Measurements from ENCODE around the gene ADGRF1.

Gene ADGRF1

GRCh38 chr6:47075168-47075567 lies 33.0 kb upstream of the ADGRF1 start:
- no peak for TF ChIP-seq MYC (IDR thresholded peaks at IDR 0.05; ENCODE audit: low read depth, low read length)
- TF ChIP-seq MAX (IDR thresholded peaks at IDR 0.05; ENCODE audit: low read depth, low read length): no peak
- no peak for TF ChIP-seq CTCF (IDR thresholded peaks at IDR 0.05; ENCODE audit: low read depth, low read length)
- TF ChIP-seq POLR2A (IDR thresholded peaks at IDR 0.05; ENCODE audit: extremely low read depth, insufficient read length): no peak
- no peak overlapping the region for H3K4me3 ChIP-seq (ENCODE audit: low read depth, low read length)
- no peak for DNase-seq (ENCODE audit: low read depth)

- DNase-seq (ENCODE audit: low read depth): no peak
- TF ChIP-seq MYC (IDR thresholded peaks at IDR 0.05; ENCODE audit: low read depth, low read length) (no peak), CTCF (IDR thresholded peaks at IDR 0.05; ENCODE audit: low read depth, low read length) (peak; percentile 34), MAX (IDR thresholded peaks at IDR 0.05; ENCODE audit: low read depth, low read length) (no peak), POLR2A (IDR thresholded peaks at IDR 0.05; ENCODE audit: extremely low read depth, insufficient read length) (no peak)
- H3K4me3 ChIP-seq (ENCODE audit: low read depth, low read length): no peak overlapping the region
These were observed 31.3 kb upstream of the ADGRF1 start for GRCh38 chr6:47073125-47074110.

- no peak for DNase-seq (ENCODE audit: low read depth)
- H3K4me3 ChIP-seq (ENCODE audit: low read depth, low read length): no peak overlapping the region
- TF ChIP-seq POLR2A (IDR thresholded peaks at IDR 0.05; ENCODE audit: extremely low read depth, insufficient read length) (no peak), MYC (IDR thresholded peaks at IDR 0.05; ENCODE audit: low read depth, low read length) (no peak), CTCF (IDR thresholded peaks at IDR 0.05; ENCODE audit: low read depth, low read length) (no peak), MAX (IDR thresholded peaks at IDR 0.05; ENCODE audit: low read depth, low read length) (no peak)
These were observed 30.5 kb upstream of the ADGRF1 start for GRCh38 chr6:47072667-47073066.

- H3K4me3 ChIP-seq (ENCODE audit: low read depth, low read length): no peak overlapping the region
- no peak for DNase-seq (ENCODE audit: low read depth)
- TF ChIP-seq MAX (IDR thresholded peaks at IDR 0.05; ENCODE audit: low read depth, low read length): no peak
- no peak for TF ChIP-seq MYC (IDR thresholded peaks at IDR 0.05; ENCODE audit: low read depth, low read length)
These were observed 29.5 kb upstream of the ADGRF1 start for GRCh38 chr6:47071681-47072080.

- DNase-seq (ENCODE audit: low read depth): no peak
- TF ChIP-seq MAX (IDR thresholded peaks at IDR 0.05; ENCODE audit: low read depth, low read length) (no peak), MYC (IDR thresholded peaks at IDR 0.05; ENCODE audit: low read depth, low read length) (no peak), POLR2A (IDR thresholded peaks at IDR 0.05; ENCODE audit: extremely low read depth, insufficient read length) (no peak), CTCF (IDR thresholded peaks at IDR 0.05; ENCODE audit: low read depth, low read length) (no peak)
These were observed 28.3 kb upstream of the ADGRF1 start for GRCh38 chr6:47070461-47070860.

GRCh38 chr6:47069156-47069555 lies 27.0 kb upstream of the ADGRF1 start:
- H3K4me3 ChIP-seq (ENCODE audit: low read depth, low read length): no peak overlapping the region
- DNase-seq (ENCODE audit: low read depth): no peak
- TF ChIP-seq MAX (IDR thresholded peaks at IDR 0.05; ENCODE audit: low read depth, low read length) (no peak), CTCF (IDR thresholded peaks at IDR 0.05; ENCODE audit: low read depth, low read length) (no peak), POLR2A (IDR thresholded peaks at IDR 0.05; ENCODE audit: extremely low read depth, insufficient read length) (no peak), MYC (IDR thresholded peaks at IDR 0.05; ENCODE audit: low read depth, low read length) (no peak)

More at GRCh38 chr6:47070461-47070860, 28.3 kb upstream of the ADGRF1 start:
- no peak overlapping the region for H3K4me3 ChIP-seq (ENCODE audit: low read depth, low read length)

All from NB4 (cell line).